Erythroblast (primary cell): Measurements from ENCODE around the gene LBH.

Experiments used
- GATA1 ChIP-seq: IDR thresholded peaks from 2 replicates; pipeline ENCODE4 v1.6.1; 2011; ENCODE audit warnings: low read depth, mild to moderate bottlenecking, control low read depth, low read length, moderate library complexity
- POLR2A ChIP-seq: IDR thresholded peaks from 2 replicates; pipeline ENCODE4 v1.6.1; 2011; ENCODE audit warnings: mild to moderate bottlenecking, low read length

GRCh38 chr2:30267161-30267975 lies 36.0 kb downstream of the LBH start:
- TF ChIP-seq POLR2A (peak; percentile 42), GATA1 (no peak)
